ENCODE measurements around the gene TMEM185B.

TMEM185B gene

DNA sequence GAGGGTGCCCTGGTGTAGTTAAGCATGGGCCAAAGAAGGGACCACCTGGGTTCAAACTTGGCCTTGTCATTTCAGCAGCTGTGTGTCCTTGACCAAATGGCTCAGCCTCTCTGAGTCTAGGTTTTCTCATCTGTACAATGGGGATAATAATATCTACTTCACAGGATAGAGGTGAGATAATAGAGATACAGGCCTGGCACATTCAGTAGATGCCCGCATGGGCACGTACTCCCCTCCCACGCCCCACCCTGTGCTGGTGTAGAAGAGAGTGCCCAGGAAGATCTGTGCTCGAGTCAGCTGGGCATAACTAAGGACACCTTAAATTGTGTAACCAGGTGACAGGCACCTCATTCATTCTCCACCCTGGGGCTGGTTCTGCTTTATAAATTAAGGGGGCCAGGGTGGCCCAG, 8.4 kb upstream of the TMEM185B start:
- DNase-seq (ENCODE audit: low spot score): no peak

GRCh38 chr2:120230515-120231471, 7.6 kb upstream of the TMEM185B start:
- no peak for DNase-seq (ENCODE audit: low spot score)

DNA sequence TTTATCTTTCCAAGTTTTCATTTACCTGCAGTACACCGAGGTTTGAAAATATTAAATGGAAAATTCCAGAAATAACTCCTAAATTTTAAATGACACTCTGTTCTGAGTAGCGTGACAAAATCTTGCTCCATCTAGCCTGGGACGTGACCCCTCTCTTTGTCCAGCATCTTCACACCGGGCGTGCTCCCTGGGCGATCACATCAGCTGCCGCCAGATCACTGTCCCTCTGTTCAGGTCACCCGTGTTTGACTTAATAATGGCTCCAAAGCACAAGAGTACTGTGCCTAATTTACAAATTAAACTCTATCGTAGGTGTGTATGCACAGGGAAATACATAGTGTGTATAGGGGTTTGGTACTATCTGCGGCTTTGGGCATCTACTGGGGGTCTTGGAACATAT, 6.1 kb upstream of the TMEM185B start:
- no peak for DNase-seq (ENCODE audit: low spot score)

DNA sequence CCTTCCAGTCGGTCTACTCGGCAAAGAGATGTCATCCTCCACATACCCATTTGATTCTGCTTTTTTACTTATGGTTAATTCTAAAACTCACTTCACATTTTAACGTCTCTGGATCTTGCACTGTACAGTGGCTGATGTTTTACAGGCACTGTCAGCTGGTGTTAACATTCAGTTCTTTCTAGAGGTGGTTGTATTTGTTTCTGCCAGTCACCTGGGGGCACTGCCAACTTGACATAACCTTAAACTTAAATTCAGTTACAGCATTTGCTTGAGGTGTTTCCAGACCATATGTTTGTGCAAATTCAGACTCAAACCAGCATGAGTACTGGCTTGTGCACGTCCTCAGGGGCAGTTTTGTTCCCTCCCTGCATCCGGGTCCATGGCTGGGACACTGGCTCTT, 5.3 kb upstream of the TMEM185B start:
- no peak for DNase-seq (ENCODE audit: low spot score)

DNA sequence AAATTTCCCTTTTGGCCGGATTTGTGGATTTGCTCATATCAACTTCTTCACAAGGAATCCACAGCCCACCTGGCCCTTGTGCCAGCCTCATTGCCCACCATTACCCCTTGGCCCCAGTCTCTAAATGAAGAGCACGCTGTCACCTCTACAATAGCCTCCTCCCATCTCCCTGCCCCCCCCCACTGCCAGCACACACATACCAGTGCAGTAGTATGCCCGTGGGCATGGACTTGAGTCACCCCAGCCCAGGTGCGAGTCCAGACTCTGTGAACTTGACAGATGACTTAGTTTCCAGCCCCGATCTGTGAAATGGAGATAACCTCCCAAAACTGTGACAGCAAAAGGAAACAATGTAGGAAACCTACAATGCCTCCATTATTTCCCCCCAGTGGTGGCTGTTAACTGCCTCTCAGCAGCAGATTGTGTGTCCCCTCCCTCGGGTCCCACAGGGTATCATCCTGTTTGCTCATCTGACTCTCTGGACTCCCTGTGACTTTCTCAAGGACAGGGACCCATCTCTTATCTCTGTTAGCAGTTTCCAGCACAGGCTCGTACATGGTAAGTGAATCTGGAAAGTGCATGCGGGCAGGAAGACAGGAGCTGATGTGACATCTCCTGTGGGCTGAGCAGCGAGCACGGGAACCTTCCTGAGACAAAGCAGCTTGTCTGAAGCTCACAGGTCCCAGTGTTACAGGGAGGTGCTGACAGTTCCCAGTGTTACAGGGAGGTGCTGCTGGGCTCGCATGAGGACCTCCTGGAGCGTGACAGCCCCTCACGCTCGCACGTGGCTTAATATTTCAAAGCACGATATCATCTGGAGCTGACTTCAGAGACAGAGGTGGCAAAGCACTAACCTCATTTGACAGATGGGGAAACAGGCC, 4.2 kb upstream of the TMEM185B start:
- DNase-seq (ENCODE audit: low spot score): no peak

DNA sequence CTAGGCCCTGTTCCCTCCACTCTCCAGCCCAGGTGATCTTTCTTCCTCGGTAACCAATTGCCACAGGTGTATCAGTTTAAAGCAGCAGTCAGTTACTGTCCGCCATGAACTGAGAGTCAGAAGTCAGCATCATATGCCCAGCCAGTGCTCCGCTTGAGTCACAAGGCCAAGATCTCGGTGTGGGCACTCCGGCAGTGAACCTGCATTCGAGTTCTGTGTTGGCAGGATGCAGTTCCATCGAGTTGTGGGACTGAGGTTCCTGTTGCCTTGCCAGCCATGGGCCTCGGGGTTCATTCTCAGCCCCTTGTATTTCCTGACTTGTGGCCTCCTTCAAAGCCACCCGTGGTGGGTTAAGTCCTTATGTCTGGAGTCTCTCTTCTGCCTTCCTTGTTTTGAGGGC, 3.1 kb upstream of the TMEM185B start:
- no peak for DNase-seq (ENCODE audit: low spot score)

GRCh38 chr2:120225549-120226065, 2.4 kb upstream of the TMEM185B start:
- DNase-seq (ENCODE audit: low spot score): no peak

- DNase-seq (ENCODE audit: low spot score): no peak
Measured at GRCh38 chr2:120224735-120225548, 1.7 kb upstream of the TMEM185B start.

- no peak for DNase-seq (ENCODE audit: low spot score)
Measured at GRCh38 chr2:120224256-120224655, 1.1 kb upstream of the TMEM185B start.

DNA sequence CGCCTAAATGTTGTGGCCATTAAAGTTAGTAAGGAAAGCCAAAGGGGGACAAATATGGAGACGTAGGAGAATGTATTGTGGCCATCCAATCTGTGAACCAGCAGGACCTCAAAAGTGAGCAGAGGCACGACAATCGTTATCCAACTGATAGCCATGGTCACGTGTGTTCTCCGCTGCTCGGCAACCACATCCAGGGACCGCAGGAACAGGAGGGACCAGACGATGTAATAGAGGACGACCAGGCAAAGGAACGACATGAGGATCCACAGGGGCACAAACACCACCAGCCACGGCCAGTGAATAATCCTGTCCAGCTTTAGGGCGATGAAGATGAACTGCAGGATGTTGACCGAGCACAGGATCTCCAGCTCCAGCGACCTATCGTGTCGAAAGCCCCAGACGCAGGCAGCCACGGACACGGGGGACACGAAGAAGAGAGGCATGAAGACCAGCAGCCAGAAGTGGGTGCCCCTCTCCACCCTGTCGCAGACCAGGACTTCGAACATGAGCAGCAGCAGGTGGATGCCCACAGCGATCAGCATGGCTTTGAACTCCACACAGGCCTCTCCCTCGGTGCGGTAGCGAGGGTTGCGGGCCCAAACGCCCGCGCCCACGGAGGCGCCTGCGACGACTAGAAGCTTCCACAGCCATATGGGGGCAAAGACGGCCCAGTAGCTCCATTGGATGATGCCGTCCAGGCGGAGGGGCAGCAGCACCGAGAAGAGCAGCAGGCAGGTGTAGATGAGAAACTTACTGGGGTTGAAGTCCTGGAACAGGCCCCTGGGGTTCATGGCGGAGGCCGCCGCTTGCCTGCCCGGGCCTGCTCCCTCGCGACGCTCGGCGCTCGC, 790 bp downstream of the TMEM185B start:
- no peak for DNase-seq (ENCODE audit: low spot score)

- no peak for DNase-seq (ENCODE audit: low spot score)
Measured at GRCh38 chr2:120221616-120222015, 1.6 kb downstream of the TMEM185B start.

GRCh38 chr2:120220756-120221155, 2.4 kb downstream of the TMEM185B start:
- no peak for DNase-seq (ENCODE audit: low spot score)

DNA sequence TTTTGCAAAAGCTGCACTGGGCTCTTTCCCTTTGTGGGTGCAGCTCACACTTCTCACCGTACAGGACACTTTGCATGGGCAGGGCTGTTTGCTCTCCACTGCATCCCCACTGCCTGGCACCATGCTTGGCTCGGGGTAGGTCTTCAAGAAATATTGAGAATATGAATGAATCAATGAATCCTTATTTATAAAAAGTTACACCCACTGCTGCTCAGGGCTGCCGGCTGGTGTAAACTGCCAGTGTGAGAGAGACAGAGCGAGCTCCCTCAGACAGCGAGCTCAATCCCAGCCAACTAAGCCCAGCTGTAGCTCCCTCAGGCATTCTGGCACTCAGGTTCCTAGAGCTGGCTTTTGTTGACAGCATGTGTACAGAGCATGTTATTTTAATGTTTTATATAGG, 3.4 kb downstream of the TMEM185B start:
- DNase-seq (ENCODE audit: low spot score): peak; percentile 46

- no peak for DNase-seq (ENCODE audit: low spot score)
Measured at GRCh38 chr2:120219291-120219690, 3.9 kb downstream of the TMEM185B start.

GRCh38 chr2:120218181-120218580, 5.0 kb downstream of the TMEM185B start:
- DNase-seq (ENCODE audit: low spot score): no peak

GRCh38 chr2:120210270-120210693, 12.9 kb downstream of the TMEM185B start:
- no peak for DNase-seq (ENCODE audit: low spot score)

- DNase-seq (ENCODE audit: low spot score): no peak
Measured at GRCh38 chr2:120209427-120210269, 13.6 kb downstream of the TMEM185B start.

- no peak for DNase-seq (ENCODE audit: low spot score)
Measured at GRCh38 chr2:120208381-120209353, 14.5 kb downstream of the TMEM185B start.
